ENCODE results near the gene SLC25A19. TPM values are rescaled to one million over a fixed set of nuclear protein-coding genes. Genes with fewer than 3 reads are reported as not detected.

The SLC25A19 gene
- total RNA-seq, 6 donors from 2014 or later, result 21.9 to 37.0 (median 23.9) TPM

DNA sequence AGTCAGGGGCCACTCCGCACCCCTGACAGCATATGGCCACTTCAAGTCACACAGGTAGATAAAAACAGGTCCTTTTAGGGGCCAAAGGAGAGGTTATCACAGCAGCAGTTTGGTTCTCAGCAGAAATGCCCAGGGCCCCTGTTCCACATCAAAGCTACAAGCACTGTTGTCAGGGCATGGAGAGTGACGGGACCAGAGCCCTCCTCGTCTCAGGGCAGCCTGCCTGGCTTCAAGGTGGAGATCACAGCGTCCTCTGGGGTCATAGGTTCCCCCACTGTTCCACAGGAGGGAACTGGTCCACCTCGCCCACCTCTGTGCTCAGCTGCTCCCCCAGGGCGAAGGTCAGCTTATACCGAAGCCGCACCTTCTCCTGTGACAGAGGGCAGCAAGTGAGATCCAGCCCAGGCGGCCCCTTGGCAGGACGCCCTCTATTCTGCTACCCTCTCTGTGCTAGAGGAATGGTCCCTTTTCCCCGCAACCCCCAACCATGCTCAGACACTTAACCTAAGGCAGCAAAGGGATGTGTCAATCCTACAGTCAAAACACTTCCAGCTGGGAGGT is 51.1 kb downstream of the SLC25A19 start:
- ATAC-seq (ENCODE audit: low FRiP score in 2 of 2) (no peak), DNase-seq (peak in 1 of 2 donors; percentile 26)
- TF ChIP-seq, protein P1, sequence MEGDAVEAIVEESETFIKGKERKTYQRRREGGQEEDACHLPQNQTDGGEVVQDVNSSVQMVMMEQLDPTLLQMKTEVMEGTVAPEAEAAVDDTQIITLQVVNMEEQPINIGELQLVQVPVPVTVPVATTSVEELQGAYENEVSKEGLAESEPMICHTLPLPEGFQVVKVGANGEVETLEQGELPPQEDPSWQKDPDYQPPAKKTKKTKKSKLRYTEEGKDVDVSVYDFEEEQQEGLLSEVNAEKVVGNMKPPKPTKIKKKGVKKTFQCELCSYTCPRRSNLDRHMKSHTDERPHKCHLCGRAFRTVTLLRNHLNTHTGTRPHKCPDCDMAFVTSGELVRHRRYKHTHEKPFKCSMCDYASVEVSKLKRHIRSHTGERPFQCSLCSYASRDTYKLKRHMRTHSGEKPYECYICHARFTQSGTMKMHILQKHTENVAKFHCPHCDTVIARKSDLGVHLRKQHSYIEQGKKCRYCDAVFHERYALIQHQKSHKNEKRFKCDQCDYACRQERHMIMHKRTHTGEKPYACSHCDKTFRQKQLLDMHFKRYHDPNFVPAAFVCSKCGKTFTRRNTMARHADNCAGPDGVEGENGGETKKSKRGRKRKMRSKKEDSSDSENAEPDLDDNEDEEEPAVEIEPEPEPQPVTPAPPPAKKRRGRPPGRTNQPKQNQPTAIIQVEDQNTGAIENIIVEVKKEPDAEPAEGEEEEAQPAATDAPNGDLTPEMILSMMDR (IDR thresholded peaks at IDR 0.05), result no peak
- TF ChIP-seq POLR2A (IDR thresholded peaks at IDR 0.05) (no peak), POLR2AphosphoS5 (IDR thresholded peaks at IDR 0.05) (no peak), EP300 (IDR thresholded peaks at IDR 0.05) (no peak)
- peak overlapping the region in 1 of 4 donors; percentile 42 for H3K27ac ChIP-seq
- no peaks in the 10 kb centered on the region for H3K9me3 ChIP-seq
- WGBS, 2 donors, result 86 to 90% methylated on average over 8 to 11 of the region's 11 CpGs
- no peak overlapping the region for H3K4me3 ChIP-seq
- H3K27me3 ChIP-seq, result no peaks in the 10 kb centered on the region
- H3K36me3 ChIP-seq, result peaks cover 55 to 100% (median 90%) of the 10 kb centered on the region in 4 donors
- H3K4me1 ChIP-seq, result peaks cover 0 to 16% (median 0%) of the 10 kb centered on the region in 4 donors

DNA sequence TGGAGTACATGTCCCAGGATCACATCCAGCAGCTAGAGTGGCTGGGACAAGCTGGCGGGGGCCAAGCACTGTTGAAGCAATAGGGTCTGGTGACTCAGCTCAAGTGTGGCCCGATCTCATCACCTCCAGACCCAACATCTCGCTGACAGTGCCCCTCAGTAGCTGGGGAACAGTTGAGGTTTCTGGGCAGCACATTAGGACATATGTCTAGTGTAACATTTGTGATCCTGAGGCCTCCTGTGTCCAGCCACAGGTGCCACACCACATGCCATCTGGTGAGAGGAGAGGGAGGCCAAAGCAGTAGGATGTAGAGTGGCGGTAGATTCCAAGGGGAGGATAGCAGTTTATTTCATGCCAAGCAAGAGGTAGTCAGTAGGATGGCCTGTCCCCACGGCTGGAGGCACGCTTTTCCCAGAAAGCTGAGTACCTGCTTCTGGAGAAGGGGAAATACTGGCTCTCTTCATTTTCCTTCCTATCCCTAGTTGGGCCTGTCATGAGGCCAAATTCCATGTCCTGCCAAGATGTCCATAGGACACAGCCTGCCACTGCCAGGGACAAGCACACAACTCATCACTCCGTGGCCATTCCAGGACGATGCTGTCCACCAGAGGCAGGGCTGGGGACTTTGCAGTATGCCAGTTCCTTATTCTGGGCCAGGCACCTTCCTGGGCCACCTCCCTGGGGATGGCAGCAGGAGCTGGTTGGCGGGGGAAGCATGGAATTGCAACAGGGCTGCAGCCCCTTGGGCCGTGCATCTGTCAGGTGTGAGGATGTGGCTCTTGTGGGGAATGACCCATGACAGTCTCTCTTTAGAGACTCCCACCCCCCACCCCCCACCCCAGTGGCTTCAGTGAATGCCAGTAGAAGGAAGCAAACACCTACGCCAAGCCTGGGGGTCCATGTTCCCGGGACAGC is 51.9 kb downstream of the SLC25A19 start:
- no peak for TF ChIP-seq POLR2AphosphoS5 (IDR thresholded peaks at IDR 0.05)
- no peak for TF ChIP-seq EP300 (IDR thresholded peaks at IDR 0.05)
- TF ChIP-seq POLR2A (IDR thresholded peaks at IDR 0.05), result no peak
- TF ChIP-seq, protein P1 (IDR thresholded peaks at IDR 0.05), result no peak
- Histone ChIP-seq H3K4me3 (no peak overlapping the region), H3K9me3 (no peaks in the 10 kb centered on the region), H3K27ac (no peak overlapping the region), H3K27me3 (no peaks in the 10 kb centered on the region), H3K4me1 (peaks cover 0 to 16% (median 0%) of the 10 kb centered on the region in 4 donors), H3K36me3 (peaks cover 58 to 100% (median 90%) of the 10 kb centered on the region in 4 donors)
- 85 to 88% methylated on average over 6 to 11 of the region's 12 CpGs for WGBS, 2 donors
- DNase-seq, result no peak
- no peak for ATAC-seq (ENCODE audit: low FRiP score in 2 of 2)

DNA sequence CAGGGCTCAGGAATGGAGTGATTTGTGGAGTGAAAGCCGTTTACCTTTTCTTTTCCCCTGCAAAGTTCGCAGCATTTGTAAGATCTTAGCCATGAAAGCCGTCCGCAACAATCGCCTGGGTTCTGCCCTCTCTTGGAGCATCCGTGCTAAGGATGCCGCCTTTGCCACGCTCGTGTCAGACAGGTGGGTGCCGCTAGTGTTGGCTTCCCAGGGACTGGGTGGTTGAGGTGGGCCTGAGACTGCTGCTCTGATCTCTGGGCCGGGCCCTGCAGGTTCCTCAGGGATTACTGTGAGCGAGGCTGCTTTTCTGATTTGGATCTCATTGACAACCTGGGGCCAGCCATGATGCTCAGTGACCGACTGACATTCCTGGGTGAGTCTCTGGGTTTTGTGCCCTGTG is 56.4 kb downstream of the SLC25A19 start:
- Histone ChIP-seq H3K4me1 (peaks cover 0 to 13% (median 11%) of the 10 kb centered on the region in 4 donors), H3K9me3 (no peaks in the 10 kb centered on the region), H3K27ac (no peak overlapping the region), H3K36me3 (peaks cover 32 to 99% (median 68%) of the 10 kb centered on the region in 4 donors), H3K27me3 (no peaks in the 10 kb centered on the region), H3K4me3 (no peak overlapping the region)
- TF ChIP-seq POLR2A (IDR thresholded peaks at IDR 0.05) (no peak), POLR2AphosphoS5 (IDR thresholded peaks at IDR 0.05) (no peak), EP300 (IDR thresholded peaks at IDR 0.05) (no peak)
- TF ChIP-seq, protein P1 (IDR thresholded peaks at IDR 0.05), result no peak
- DNase-seq (peak in 1 of 2 donors; percentile 22), ATAC-seq (ENCODE audit: low FRiP score in 2 of 2) (no peak)
- 96 to 98% methylated on average over 9 to 13 of the region's 13 CpGs for WGBS, 2 donors

DNA sequence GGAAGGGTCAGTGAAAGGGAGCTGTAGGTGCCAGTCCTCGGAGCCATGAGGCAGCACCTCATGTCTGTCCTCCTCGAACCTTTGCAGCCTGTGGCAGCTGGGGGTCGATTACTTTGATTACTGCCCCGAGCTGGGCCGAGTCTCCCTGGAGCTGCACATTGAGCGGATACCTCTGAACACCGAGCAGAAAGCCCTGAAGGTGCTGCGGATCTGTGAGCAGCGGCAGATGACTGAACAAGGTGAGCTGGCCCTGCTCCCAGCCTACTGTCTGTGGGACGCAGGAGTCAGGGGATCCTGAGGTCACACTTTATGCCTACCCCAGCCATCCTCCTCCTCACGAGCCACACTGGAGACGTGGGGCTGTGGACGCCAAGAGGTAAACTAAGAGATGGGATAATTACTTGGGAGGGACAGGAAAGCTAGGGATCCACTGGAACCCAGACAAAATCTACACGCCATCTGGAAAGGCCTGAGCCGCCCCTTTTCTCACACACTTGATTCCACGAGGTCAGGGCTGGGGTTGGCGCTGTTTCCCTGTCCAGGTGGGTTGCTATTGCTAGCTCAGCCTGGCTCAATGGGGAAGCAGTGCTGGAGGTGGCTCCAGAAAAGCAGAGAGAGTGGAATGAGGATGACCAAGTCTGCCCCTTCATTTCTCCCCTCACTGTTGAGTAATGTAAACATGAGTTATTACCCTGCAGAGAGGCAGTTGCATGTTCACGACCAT is 57.3 kb downstream of the SLC25A19 start:
- H3K9me3 ChIP-seq, result no peaks in the 10 kb centered on the region
- H3K4me1 ChIP-seq, result peaks cover 0 to 19% (median 13%) of the 10 kb centered on the region in 4 donors
- no peak overlapping the region for H3K27ac ChIP-seq
- ATAC-seq (ENCODE audit: low FRiP score in 2 of 2), result no peak
- DNase-seq, result no peak
- H3K27me3 ChIP-seq, result no peaks in the 10 kb centered on the region
- TF ChIP-seq, protein P1 (IDR thresholded peaks at IDR 0.05), result no peak
- TF ChIP-seq EP300 (IDR thresholded peaks at IDR 0.05) (no peak), POLR2A (IDR thresholded peaks at IDR 0.05) (no peak), POLR2AphosphoS5 (IDR thresholded peaks at IDR 0.05) (no peak)
- 87 to 93% methylated on average over 14 to 18 of the region's 18 CpGs for WGBS, 2 donors
- no peak overlapping the region for H3K4me3 ChIP-seq
- peaks cover 32 to 96% (median 61%) of the 10 kb centered on the region in 4 donors for H3K36me3 ChIP-seq

All from upper lobe of left lung (tissue), 6 donors.